HUES48 (cell line): Measurements from ENCODE around the gene PLEKHA4.

Source experiments
- H3K27ac ChIP-seq: one replicate; pipeline ENCODE4 v1.7.0; 2013; ENCODE audit warnings: low read depth, low read length, inconsistent platforms
- H3K27me3 ChIP-seq: 2 replicates; pipeline ENCODE4 v1.6.1; 2013; ENCODE audit warnings: mild to moderate bottlenecking, low read length; ENCODE audit not compliant: control insufficient read depth, insufficient read depth
- H3K36me3 ChIP-seq: 2 replicates; pipeline ENCODE4 v1.6.1; 2013; ENCODE audit warnings: low read length; ENCODE audit not compliant: control insufficient read depth, insufficient read depth
- H3K4me1 ChIP-seq: 2 replicates; pipeline ENCODE4 v1.6.1; 2013; ENCODE audit warnings: mild to moderate bottlenecking, low read length; ENCODE audit not compliant: control insufficient read depth, insufficient read depth
- H3K4me3 ChIP-seq: 2 replicates; pipeline ENCODE4 v1.5.1; 2013; ENCODE audit warnings: mild to moderate bottlenecking, low read depth, low read length
- H3K9ac ChIP-seq: 2 replicates; pipeline ENCODE4 v1.6.1; 2013; ENCODE audit warnings: mild to moderate bottlenecking, low read depth, low read length, moderate library complexity
- H3K9me3 ChIP-seq: 2 replicates; pipeline ENCODE4 v1.6.1; 2013; ENCODE audit warnings: low read length; ENCODE audit not compliant: control insufficient read depth, insufficient read depth

The PLEKHA4 gene

DNA sequence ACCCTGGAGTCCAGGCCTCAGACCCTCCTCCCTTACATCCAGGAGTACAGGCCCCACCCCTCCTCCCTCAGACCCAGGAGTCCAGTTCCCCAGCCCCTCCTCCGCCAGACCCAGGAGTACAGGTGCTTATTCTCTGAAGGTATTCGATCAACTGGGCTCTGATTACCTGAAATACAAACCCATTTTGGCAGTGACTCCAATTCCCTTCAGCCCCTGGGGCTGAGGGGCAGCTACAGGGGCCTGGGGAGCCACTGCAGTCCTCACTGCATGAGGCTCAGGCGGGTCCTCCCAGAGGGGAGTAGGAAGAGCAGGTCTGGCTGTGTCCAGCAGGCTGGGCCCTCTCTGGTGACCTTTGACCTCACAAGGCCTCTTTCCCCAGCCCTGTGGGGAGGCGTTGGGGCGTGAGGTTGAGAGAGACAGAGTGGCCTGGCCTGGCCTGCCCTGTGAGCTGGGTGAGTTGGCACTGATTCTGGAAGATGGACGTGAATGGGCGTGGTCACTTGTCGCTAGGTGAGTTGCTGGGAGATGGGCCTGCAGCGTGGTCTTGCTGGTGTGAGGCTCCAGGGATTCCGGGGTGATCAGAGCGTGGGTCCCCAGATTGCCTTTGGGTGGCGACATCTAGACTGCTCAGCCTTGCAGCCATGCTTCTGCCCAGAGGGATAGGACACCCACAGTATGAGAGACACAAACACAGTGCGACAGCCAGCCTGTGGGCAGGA lies 60.7 kb downstream of the PLEKHA4 start:
- no peak overlapping the region for H3K4me3 ChIP-seq
- H3K9ac ChIP-seq, result no peak overlapping the region
- H3K27ac ChIP-seq, result peak overlapping the region; percentile 67
- no peaks in the 10 kb centered on the region for H3K36me3 ChIP-seq
- H3K9me3 ChIP-seq, result no peaks in the 10 kb centered on the region
- H3K27me3 ChIP-seq, result no peaks in the 10 kb centered on the region
- peaks cover 14% of the 10 kb centered on the region for H3K4me1 ChIP-seq

DNA sequence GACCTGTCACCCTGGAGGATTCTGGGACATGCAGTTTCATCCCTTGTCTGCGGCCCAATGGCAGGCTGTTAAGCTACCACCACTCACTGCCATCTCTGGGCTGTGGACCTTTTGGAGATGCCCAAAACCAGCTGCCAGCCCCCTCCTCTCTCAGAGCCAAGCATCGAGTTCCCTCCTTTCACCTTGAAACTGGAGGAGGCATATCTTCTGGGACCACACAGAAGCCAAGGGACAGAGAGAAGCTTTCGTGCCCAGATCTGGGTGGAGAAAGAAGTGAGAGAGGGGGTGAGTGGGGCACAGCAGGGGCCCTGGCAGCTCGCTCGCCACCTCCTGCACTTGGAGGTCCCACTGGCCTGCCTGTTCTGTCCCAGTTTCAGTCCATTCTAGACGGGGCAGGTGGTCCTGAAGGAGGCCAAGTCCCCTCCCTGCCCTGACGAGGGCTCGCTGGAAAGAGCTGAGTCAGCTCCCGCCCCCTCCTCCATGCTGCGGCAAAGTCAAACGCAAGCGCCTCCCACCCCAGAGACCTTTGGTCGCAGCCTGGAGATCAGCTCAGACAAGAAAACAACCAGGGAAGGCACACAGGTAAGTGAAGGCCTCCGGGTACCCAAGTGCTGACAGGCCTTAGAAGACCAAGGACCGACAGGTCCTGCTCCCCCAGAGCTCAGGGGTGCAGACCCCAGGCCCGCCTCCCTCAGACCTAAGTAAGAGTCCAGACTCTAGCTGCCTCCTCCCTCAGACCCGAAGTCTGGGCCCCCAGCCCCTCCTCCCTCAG lies 61.4 kb downstream of the PLEKHA4 start:
- peaks cover 10% of the 10 kb centered on the region for H3K4me1 ChIP-seq
- H3K9ac ChIP-seq, result 0 out of 2 replicates have a peak overlapping the region, but pooled peaks have one; percentile 18
- H3K9me3 ChIP-seq, result no peaks in the 10 kb centered on the region
- peak overlapping the region; percentile 67 for H3K27ac ChIP-seq
- no peaks in the 10 kb centered on the region for H3K27me3 ChIP-seq
- no peaks in the 10 kb centered on the region for H3K36me3 ChIP-seq
- no peak overlapping the region for H3K4me3 ChIP-seq

DNA sequence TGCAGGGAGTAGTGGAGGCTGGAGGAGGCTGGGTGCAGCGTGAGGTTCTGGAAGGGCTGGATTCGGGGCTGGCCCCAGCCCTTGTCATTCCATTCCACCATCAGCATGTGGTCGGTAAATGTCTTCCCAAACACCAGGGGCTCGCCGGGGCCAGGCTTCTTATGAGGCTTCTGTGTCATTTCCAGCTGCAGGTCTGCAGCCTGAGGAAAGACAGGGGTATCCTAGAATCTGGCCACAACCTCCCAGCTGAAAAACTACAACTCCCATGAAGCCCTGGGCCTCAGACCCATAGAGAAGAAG lies 61.9 kb downstream of the PLEKHA4 start:
- Histone ChIP-seq H3K27ac (no peak overlapping the region), H3K9ac (no peak overlapping the region), H3K9me3 (no peaks in the 10 kb centered on the region), H3K4me1 (peaks cover 10% of the 10 kb centered on the region), H3K36me3 (no peaks in the 10 kb centered on the region), H3K27me3 (no peaks in the 10 kb centered on the region), H3K4me3 (no peak overlapping the region)

DNA sequence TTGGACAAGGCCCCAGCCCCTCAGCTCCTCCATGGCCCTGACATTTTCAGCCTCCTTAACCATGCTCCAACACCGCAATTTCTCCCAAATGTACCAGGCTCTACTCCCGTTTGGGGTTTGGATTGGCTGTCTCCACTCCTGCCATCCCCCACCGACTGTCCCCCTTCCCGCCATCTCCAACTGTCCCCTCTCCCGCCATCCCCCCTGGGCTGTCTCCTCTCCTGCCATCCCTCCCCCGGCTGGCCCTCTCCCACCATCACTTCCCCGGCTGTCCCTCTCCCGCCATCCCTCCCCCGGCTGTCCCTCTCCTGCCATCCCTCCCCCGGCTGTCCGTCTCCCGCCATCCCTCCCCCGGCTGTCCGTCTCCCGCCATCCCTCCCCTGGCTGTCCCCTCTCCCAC lies 63.0 kb downstream of the PLEKHA4 start:
- Histone ChIP-seq H3K4me3 (no peak overlapping the region), H3K27me3 (no peaks in the 10 kb centered on the region), H3K9me3 (no peaks in the 10 kb centered on the region), H3K4me1 (peaks cover 10% of the 10 kb centered on the region), H3K36me3 (no peaks in the 10 kb centered on the region), H3K27ac (no peak overlapping the region), H3K9ac (no peak overlapping the region)

DNA sequence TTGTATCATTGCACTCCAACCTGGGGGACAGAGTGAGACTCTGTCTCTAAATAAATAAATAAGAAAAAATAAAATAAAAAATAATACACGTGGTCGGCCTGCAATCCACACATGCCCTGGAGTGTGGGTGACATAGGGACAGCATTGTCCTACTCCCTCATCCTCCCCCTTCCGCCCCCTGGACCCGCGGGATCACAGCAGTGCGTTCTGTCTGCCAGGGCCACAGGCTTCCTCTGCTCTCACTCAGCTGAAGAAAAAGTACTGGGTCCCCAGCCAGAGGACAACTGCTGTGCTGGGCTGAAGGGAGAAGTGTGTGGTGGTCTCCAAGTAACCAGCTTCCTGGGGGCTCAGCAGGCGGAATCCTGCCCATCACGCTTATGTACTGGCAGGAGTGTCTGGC lies 63.9 kb downstream of the PLEKHA4 start:
- peaks cover 7% of the 10 kb centered on the region for H3K4me1 ChIP-seq
- H3K36me3 ChIP-seq, result no peaks in the 10 kb centered on the region
- no peaks in the 10 kb centered on the region for H3K27me3 ChIP-seq
- H3K9me3 ChIP-seq, result no peaks in the 10 kb centered on the region
- H3K4me3 ChIP-seq, result no peak overlapping the region
- H3K9ac ChIP-seq, result no peak overlapping the region
- no peak overlapping the region for H3K27ac ChIP-seq

DNA sequence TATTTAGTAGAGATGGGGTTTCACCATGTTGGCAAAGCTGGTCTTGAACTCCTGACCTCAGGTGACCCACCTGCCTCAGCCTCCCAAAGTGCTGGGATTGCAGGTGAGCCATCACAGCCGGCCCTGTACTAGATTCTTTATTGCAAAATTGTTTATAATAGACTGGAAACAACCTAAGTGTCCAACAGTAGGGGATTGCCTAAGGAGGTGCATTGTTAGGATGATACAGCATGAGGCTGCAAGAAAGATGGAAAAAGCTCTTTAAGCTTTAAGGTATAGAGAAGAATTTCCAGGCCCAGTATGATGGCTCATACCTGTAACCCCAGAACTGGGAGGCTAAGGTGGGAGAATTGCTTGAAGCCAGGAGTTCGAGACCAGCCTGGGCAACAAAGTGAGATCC lies 65.8 kb downstream of the PLEKHA4 start:
- no peak overlapping the region for H3K4me3 ChIP-seq
- H3K4me1 ChIP-seq, result peaks cover 15% of the 10 kb centered on the region
- H3K27me3 ChIP-seq, result no peaks in the 10 kb centered on the region
- H3K9me3 ChIP-seq, result no peaks in the 10 kb centered on the region
- no peak overlapping the region for H3K9ac ChIP-seq
- no peak overlapping the region for H3K27ac ChIP-seq
- no peaks in the 10 kb centered on the region for H3K36me3 ChIP-seq

DNA sequence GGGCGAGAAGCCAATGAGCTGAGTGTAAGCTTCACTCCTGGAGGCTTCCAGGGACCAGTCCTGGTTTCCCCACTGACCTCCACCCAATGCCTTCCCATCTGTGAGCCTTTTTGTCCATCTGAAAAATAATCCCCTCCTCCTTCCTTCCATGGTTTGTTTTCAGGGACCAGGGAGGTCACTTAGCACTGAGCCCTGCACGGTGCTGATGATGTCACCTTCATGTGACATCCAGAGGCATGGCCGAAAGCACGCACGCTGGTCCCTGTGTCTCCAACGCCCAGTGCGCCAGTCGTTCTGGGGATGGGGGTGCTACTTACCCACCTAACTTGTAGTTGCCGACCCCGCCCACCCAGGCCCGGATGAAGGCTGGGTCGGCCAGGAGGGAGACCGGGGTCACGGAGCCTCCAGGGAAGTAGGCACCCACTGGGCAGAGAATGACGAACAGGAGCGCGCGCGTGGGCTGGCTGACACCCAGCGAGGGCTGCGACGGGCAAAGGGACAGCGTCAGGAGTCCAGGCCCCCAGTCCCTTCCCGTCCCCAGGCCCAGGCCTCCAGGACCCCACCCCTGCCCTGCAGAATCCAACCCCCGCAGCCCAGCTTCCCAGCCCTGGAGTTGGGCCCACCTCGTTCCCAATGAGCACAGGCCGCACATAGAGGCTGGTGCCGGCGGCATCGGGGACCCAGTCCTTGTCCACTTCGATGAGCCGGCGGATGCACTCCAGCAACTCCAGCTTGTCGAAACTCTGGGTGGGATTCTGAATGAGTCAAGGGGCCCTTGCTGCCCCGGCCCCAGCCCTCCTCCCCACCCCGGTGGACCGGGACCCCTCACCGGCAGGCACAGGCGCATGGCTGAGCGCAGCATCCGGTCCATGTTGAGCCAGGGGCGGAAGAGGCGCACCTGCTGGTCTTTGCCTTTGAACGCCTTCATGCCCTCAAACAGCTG lies 68.8 kb downstream of the PLEKHA4 start:
- H3K4me3 ChIP-seq, result no peak overlapping the region
- peaks cover 8% of the 10 kb centered on the region for H3K4me1 ChIP-seq
- H3K9ac ChIP-seq, result no peak overlapping the region
- H3K27me3 ChIP-seq, result no peaks in the 10 kb centered on the region
- H3K9me3 ChIP-seq, result no peaks in the 10 kb centered on the region
- peak overlapping the region; percentile 60 for H3K27ac ChIP-seq
- H3K36me3 ChIP-seq, result no peaks in the 10 kb centered on the region

DNA sequence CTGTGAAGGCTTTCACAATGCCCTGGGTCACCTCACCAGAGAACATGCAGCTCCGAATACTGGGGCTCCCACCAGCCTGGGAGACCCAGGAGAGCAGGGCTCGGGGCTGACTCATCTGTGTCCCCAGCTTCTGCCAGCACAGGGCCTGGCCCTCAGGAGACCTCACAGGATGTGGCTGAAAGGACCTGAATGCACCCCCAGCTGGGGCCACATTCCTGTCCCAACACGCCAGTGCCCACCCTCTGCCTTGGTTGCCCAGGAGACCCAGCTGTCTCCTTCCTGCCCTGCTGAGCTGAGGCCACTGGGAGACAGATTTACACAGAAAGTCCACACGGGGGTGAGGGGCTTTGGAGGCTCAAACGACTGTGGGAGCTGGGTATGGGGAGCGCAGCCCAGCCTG lies 69.5 kb downstream of the PLEKHA4 start:
- H3K36me3 ChIP-seq, result no peaks in the 10 kb centered on the region
- no peaks in the 10 kb centered on the region for H3K27me3 ChIP-seq
- peak overlapping the region; percentile 60 for H3K27ac ChIP-seq
- no peak overlapping the region for H3K4me3 ChIP-seq
- H3K9ac ChIP-seq, result no peak overlapping the region
- no peaks in the 10 kb centered on the region for H3K9me3 ChIP-seq
- H3K4me1 ChIP-seq, result peaks cover 8% of the 10 kb centered on the region

DNA sequence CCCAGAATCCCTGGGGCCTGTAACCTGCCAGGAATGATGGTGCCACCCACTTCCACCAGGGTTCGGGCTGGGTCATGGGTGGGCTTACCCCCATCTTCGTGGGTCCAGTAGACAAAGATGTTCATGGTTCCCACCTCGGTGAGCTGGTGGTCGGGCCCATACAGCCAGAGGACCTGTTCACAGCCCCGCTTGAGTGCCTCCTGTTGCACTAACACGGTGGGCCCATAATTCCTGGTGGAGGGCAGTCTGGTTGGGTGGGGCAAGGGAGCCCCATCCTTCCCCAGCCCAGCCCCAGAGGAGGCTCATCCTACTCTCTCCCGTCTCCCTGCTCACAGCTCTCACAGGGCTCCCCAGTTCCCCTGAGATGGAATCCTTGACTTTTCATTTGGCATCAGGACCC lies 71.3 kb downstream of the PLEKHA4 start:
- Histone ChIP-seq H3K36me3 (no peaks in the 10 kb centered on the region), H3K27me3 (no peaks in the 10 kb centered on the region), H3K9me3 (no peaks in the 10 kb centered on the region), H3K4me1 (peaks cover 8% of the 10 kb centered on the region), H3K4me3 (no peak overlapping the region), H3K27ac (no peak overlapping the region), H3K9ac (no peak overlapping the region)

DNA sequence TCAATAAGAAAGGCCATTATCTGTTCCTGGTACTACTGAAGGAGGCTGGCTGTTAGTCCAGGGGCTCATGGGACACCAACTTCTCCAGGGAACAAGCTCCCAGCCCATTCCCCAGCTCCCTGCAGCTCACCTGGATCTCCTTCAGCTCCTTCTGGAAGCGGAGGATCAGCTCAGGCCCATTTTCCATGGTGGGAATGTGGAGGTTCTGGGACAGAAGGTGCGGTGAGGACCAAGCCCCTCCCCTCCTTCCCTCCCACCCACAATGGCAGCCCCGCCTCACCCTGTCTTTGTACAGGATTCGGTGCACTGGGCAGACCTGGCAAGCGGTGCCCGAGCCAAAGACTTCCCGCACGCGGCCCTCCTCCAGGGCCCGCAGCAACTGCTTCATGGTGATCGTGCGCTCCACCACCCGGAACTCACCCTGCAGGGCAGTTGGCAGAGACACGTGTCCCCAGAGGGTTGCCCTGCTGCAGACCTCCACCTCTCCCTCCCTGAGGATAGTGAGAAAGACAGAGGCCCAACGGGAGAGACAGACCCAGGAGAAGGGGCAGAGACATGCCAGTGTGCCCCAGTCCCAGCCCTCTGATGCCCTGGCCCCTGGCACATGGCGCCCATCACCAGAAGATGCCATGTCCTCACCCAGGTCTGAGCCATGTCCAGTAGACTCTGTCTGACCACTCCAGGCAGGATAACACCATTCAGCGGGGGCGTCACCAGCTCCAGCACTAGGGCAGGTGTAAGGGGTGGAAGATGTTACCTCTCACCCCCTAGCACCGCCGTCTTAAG lies 71.9 kb downstream of the PLEKHA4 start:
- H3K4me1 ChIP-seq, result peaks cover 8% of the 10 kb centered on the region
- no peaks in the 10 kb centered on the region for H3K9me3 ChIP-seq
- H3K27ac ChIP-seq, result no peak overlapping the region
- no peaks in the 10 kb centered on the region for H3K36me3 ChIP-seq
- no peak overlapping the region for H3K4me3 ChIP-seq
- no peaks in the 10 kb centered on the region for H3K27me3 ChIP-seq
- no peak overlapping the region for H3K9ac ChIP-seq
